SK-N-SH (cell line): Measurements from ENCODE around the gene PBX4. TPM values are rescaled to one million over a fixed set of nuclear protein-coding genes. Genes with fewer than 3 reads are reported as not detected.
A peak's percentile ranks its signal among the peaks of the same experiment; 100 is the strongest.

Experiments used
- CTCF ChIA-PET: fragments of 300-600, 350-600 bp; formaldehyde crosslinking; extraction: SDS; loops from one replicate; lab custom pipeline; 2021; lab: Yijun Ruan, JAX
- POLR2A ChIA-PET: fragments of 350-600 bp; sonication (Branson Sonifier 250); formaldehyde crosslinking; extraction: SDS; loops from one replicate; lab custom pipeline; 2020; ENCODE audit warnings: antibody characterized with exemption, inconsistent platforms; lab: Yijun Ruan, JAX
- DNase-seq: peaks from one replicate; pipeline ENCODE4 v3.0.0; 2012
- H2AFZ ChIP-seq: fragments of 200-600 bp; sonication (generic); 2 replicates; pipeline ENCODE4 v1.8.1; 2016; ENCODE audit warnings: antibody characterized with exemption, mild to moderate bottlenecking, low read depth
- H3F3A ChIP-seq: fragments of 200-600 bp; sonication (generic); replicated peaks from 2 replicates; pipeline ENCODE3; 2016; ENCODE audit warnings: antibody characterized with exemption, mild to moderate bottlenecking; ENCODE audit not compliant: insufficient read depth
- H3K27ac ChIP-seq, 2 experiments: fragments of 200-500 bp in 1 of 2; fragments of 200-600 bp in 1 of 2; sonication (Bioruptor generic) in 1 of 2; sonication (generic), shearing (Covaris generic) in 1 of 2; 2 replicates each; pipeline versions ENCODE4 v1.5.1 to v1.6.1; 2014 to 2016; ENCODE audit warnings: low read depth in 2 of 2, inconsistent platforms in 1 of 2, low read length in 1 of 2, mild to moderate bottlenecking in 1 of 2, mixed read lengths in 1 of 2
- H3K27me3 ChIP-seq: fragments of 200-600 bp; sonication (generic), shearing (Covaris generic); 2 replicates; pipeline ENCODE4 v1.6.1; 2016; ENCODE audit warnings: mixed run types; ENCODE audit not compliant: insufficient read depth
- H3K36me3 ChIP-seq, 2 experiments: fragments of 200-500 bp in 1 of 2; fragments of 200-600 bp in 1 of 2; sonication (Bioruptor generic) in 1 of 2; sonication (generic) in 1 of 2; replicated peaks in 1 of 2; 2 replicates each; pipeline versions ENCODE3 to v1.5.1; 2014 to 2016; ENCODE audit warnings: low read length in 1 of 2, mild to moderate bottlenecking in 1 of 2; ENCODE audit not compliant: insufficient read depth in 2 of 2, control insufficient read depth in 1 of 2
- H3K4me1 ChIP-seq, 2 experiments: fragments of 200-500 bp in 1 of 2; fragments of 200-600 bp in 1 of 2; sonication (Bioruptor generic) in 1 of 2; sonication (generic), shearing (Covaris generic) in 1 of 2; 2 replicates each; pipeline versions ENCODE4 v1.5.1 to v1.6.1; 2014 to 2016; ENCODE audit warnings: low read depth in 1 of 2, low read length in 1 of 2, mixed run types in 1 of 2; ENCODE audit not compliant: insufficient read depth in 2 of 2, control insufficient read depth in 1 of 2
- H3K4me2 ChIP-seq: fragments of 200-600 bp; sonication (generic), shearing (Covaris generic); 2 replicates; pipeline ENCODE4 v1.6.1; 2017; ENCODE audit warnings: mixed run types
- H3K4me3 ChIP-seq, 2 experiments: fragments of 200-500 bp in 1 of 2; fragments of 200-600 bp in 1 of 2; sonication (Bioruptor generic) in 1 of 2; sonication (generic), shearing (Covaris generic) in 1 of 2; 2 replicates each; pipeline versions ENCODE4 v1.5.1 to v1.8.1; 2014 to 2016; ENCODE audit warnings: low read depth in 2 of 2, inconsistent platforms in 1 of 2, low read length in 1 of 2, mild to moderate bottlenecking in 1 of 2, mixed read lengths in 1 of 2, moderate library complexity in 1 of 2
- H3K79me2 ChIP-seq: fragments of 200-600 bp; sonication (generic); 2 replicates; pipeline ENCODE4 v1.8.1; 2017; ENCODE audit warnings: mild to moderate bottlenecking; ENCODE audit not compliant: insufficient read depth
- H3K9ac ChIP-seq: fragments of 200-600 bp; sonication (generic); 2 replicates; pipeline ENCODE4 v1.6.1; 2017; ENCODE audit warnings: mixed run types
- H3K9me2 ChIP-seq: fragments of 200-600 bp; sonication (generic); 2 replicates; pipeline ENCODE4 v1.6.1; 2017; ENCODE audit warnings: mixed run types
- H3K9me3 ChIP-seq: fragments of 200-600 bp; sonication (generic); 2 replicates; pipeline ENCODE4 v1.6.1; 2017; ENCODE audit warnings: mixed run types, mild to moderate bottlenecking, moderate library complexity
- H4K20me1 ChIP-seq: fragments of 200-600 bp; sonication (generic); 2 replicates; pipeline ENCODE4 v1.6.1; 2017; ENCODE audit warnings: mild to moderate bottlenecking, mixed run types; ENCODE audit not compliant: insufficient read depth
- CHD2 ChIP-seq: fragments of 150-350 bp; IDR thresholded peaks from 2 replicates; pipeline ENCODE4 v1.6.1; 2018; ENCODE audit warnings: low read length; ENCODE audit not compliant: partially characterized antibody
- EP300 ChIP-seq, 2 experiments: IDR thresholded peaks; 2 replicates each; pipeline versions ENCODE4 v1.4.0 to v1.6.1; 2012; ENCODE audit warnings: borderline replicate concordance in 1 of 2, low read depth in 1 of 2, low read length in 1 of 2
- FOSL2 ChIP-seq: IDR thresholded peaks from 2 replicates; pipeline ENCODE4 v1.4.0; 2012; ENCODE audit warnings: low read depth, mild to moderate bottlenecking, moderate library complexity, borderline replicate concordance
- GATA2 ChIP-seq: sonication (generic); formaldehyde crosslinking; IDR thresholded peaks from 2 replicates; pipeline ENCODE4 v1.5.0; 2020; ENCODE audit warnings: mild to moderate bottlenecking, missing genetic modification reagents
- RAD21 ChIP-seq: IDR thresholded peaks from 2 replicates; pipeline ENCODE4 v1.6.1; 2012; ENCODE audit warnings: mild to moderate bottlenecking, low read length
- RXRA ChIP-seq: IDR thresholded peaks from 2 replicates; pipeline ENCODE4 v1.4.0; 2012; ENCODE audit warnings: low read depth, mild to moderate bottlenecking, borderline replicate concordance
- SIN3A ChIP-seq: IDR thresholded peaks from 2 replicates; pipeline ENCODE4 v1.6.1; 2012; ENCODE audit warnings: low read depth, mild to moderate bottlenecking, low read length, moderate library complexity, borderline replicate concordance
- SMC3 ChIP-seq: IDR thresholded peaks from 2 replicates; pipeline ENCODE4 v1.6.1; 2012; ENCODE audit warnings: low read depth, low read length, improper control_type of control experiment
- TEAD4 ChIP-seq: IDR thresholded peaks from 2 replicates; pipeline ENCODE4 v1.4.0; 2012; ENCODE audit warnings: mild to moderate bottlenecking, borderline replicate concordance; ENCODE audit not compliant: insufficient read depth
- USF1 ChIP-seq: IDR thresholded peaks from 2 replicates; pipeline ENCODE4 v1.4.0; 2012; ENCODE audit warnings: low read depth, borderline replicate concordance
- YY1 ChIP-seq: IDR thresholded peaks from 2 replicates; pipeline ENCODE4 v1.4.0; 2012; ENCODE audit warnings: low read depth, mild to moderate bottlenecking
- WGBS: methylation state at CpG from one replicate; pipeline ENCODE4 v1.1.6; 2017; ENCODE audit warnings: low lambda C conversion rate; 5-methylcytosine and 5-hydroxymethylcytosine counted together
- polyA plus RNA-seq, 3 experiments: library from polyadenylated mRNA; depleted of rRNA; stranded (reverse); fragments of >200 nt; gene quantifications; 2 replicates each; pipeline ENCODE4 v1.2.3, GENCODE V29; 2012
- TF ChIP-seq, protein P1 (sequence below): fragments of 150-350 bp; IDR thresholded peaks from 2 replicates; pipeline ENCODE4 v1.6.1; 2016; ENCODE audit warnings: mild to moderate bottlenecking, low read depth, low read length
- TF ChIP-seq, protein P2 (sequence below): fragments of 200-600 bp; sonication (generic); IDR thresholded peaks from 2 replicates; pipeline ENCODE4 v1.6.1; 2017; ENCODE audit warnings: antibody characterized with exemption, mild to moderate bottlenecking, moderate library complexity

The PBX4 gene
- polyA plus RNA-seq, 1 of the 3 experiments (the other 2 are of a cell fraction), result 6.4 TPM

- Histone ChIP-seq H3K9ac (no peak overlapping the region), H2AFZ (no peak overlapping the region), H3K4me1 (no peaks in the 10 kb centered on the region; a peak in 1 of 4 replicates), H4K20me1 (no peaks in the 10 kb centered on the region), H3K36me3 (no peaks in the 10 kb centered on the region), H3F3A (no peaks in the 10 kb centered on the region), H3K27me3 (no peaks in the 10 kb centered on the region), H3K79me2 (no peaks in the 10 kb centered on the region), H3K4me2 (no peak overlapping the region), H3K27ac (no peak overlapping the region), H3K9me2 (no peaks in the 10 kb centered on the region), H3K4me3 (no peak overlapping the region), H3K9me3 (no peaks in the 10 kb centered on the region)
- CTCF ChIA-PET, result interaction anchor here (0.6 to 15.7 kb wide), 3 partner anchors 24 to 1925 kb away, joined by 4 to 258 read pairs (median 5); partner anchors contain the start of genes CILP2, GMIP and YJEFN3
- POLR2A ChIA-PET, result no interaction called here
- DNase-seq, result no peak
- 87% methylated on average over 11 of the region's 15 CpGs for WGBS
- TF ChIP-seq YY1, result no peak
- no peak for TF ChIP-seq CHD2
- no peak for TF ChIP-seq TEAD4
- TF ChIP-seq SIN3A, result no peak
- no peak for TF ChIP-seq RAD21
- TF ChIP-seq GATA2 (CRISPR knock-in tag), result no peak
- no peak for TF ChIP-seq EP300 (IDR thresholded peaks at IDR 0.05; ENCODE audit: borderline replicate concordance in 1 of 2, low read depth in 1 of 2, low read length in 1 of 2)
- TF ChIP-seq USF1, result no peak
Observed at GRCh38 chr19:19558055-19558454, 60.4 kb downstream of the PBX4 start.

GRCh38 chr19:19554074-19555023, 64.1 kb downstream of the PBX4 start:
- DNase-seq, result peak; percentile 86
- Histone ChIP-seq H2AFZ (no peak overlapping the region), H3F3A (no peaks in the 10 kb centered on the region), H3K27me3 (no peaks in the 10 kb centered on the region), H3K9ac (no peak overlapping the region), H3K9me3 (no peaks in the 10 kb centered on the region), H4K20me1 (no peaks in the 10 kb centered on the region), H3K4me1 (no peaks in the 10 kb centered on the region; a peak in 1 of 4 replicates), H3K4me2 (no peak overlapping the region), H3K27ac (no peak overlapping the region), H3K79me2 (no peaks in the 10 kb centered on the region), H3K36me3 (no peaks in the 10 kb centered on the region), H3K4me3 (no peak overlapping the region), H3K9me2 (no peaks in the 10 kb centered on the region)
- POLR2A ChIA-PET, result no interaction called here
- peak; percentile 33 for TF ChIP-seq SMC3
- TF ChIP-seq RAD21, result peak; percentile 57
- TF ChIP-seq YY1, result no peak
- TF ChIP-seq, protein P1, sequence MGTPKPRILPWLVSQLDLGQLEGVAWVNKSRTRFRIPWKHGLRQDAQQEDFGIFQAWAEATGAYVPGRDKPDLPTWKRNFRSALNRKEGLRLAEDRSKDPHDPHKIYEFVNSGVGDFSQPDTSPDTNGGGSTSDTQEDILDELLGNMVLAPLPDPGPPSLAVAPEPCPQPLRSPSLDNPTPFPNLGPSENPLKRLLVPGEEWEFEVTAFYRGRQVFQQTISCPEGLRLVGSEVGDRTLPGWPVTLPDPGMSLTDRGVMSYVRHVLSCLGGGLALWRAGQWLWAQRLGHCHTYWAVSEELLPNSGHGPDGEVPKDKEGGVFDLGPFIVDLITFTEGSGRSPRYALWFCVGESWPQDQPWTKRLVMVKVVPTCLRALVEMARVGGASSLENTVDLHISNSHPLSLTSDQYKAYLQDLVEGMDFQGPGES, result no peak
- no peak for TF ChIP-seq FOSL2
- TF ChIP-seq, protein P2, sequence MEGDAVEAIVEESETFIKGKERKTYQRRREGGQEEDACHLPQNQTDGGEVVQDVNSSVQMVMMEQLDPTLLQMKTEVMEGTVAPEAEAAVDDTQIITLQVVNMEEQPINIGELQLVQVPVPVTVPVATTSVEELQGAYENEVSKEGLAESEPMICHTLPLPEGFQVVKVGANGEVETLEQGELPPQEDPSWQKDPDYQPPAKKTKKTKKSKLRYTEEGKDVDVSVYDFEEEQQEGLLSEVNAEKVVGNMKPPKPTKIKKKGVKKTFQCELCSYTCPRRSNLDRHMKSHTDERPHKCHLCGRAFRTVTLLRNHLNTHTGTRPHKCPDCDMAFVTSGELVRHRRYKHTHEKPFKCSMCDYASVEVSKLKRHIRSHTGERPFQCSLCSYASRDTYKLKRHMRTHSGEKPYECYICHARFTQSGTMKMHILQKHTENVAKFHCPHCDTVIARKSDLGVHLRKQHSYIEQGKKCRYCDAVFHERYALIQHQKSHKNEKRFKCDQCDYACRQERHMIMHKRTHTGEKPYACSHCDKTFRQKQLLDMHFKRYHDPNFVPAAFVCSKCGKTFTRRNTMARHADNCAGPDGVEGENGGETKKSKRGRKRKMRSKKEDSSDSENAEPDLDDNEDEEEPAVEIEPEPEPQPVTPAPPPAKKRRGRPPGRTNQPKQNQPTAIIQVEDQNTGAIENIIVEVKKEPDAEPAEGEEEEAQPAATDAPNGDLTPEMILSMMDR, result peak; percentile 69
- TF ChIP-seq RXRA, result no peak
- WGBS, result 73% methylated on average over 26 of the region's 34 CpGs
- CTCF ChIA-PET, result interaction anchor here (0.7 to 15.7 kb wide), 25 partner anchors 9 to 108 kb away, joined by 3 to 258 read pairs (median 5); partner anchors contain the start of genes CILP2, GMIP and YJEFN3
